CD4-positive, alpha-beta T cell (primary cell): ENCODE results near the gene ANKFN1. TPM values are rescaled to one million over a fixed set of nuclear protein-coding genes. Genes with fewer than 3 reads are reported as not detected.

Source experiments
- ATAC-seq: fragments of 200-7000 bp; cut with Tn5 transposase; one replicate; pipeline ENCODE4 v1.10.0; 2022; ENCODE audit warnings: mild to moderate bottlenecking; ENCODE audit not compliant: poor library complexity
- CTCF ChIA-PET: fragments of 350-600 bp; sonication (Branson Sonifier 250); formaldehyde crosslinking; loops from one replicate; lab custom pipeline; 2021; ENCODE audit warnings: antibody characterized with exemption, inconsistent platforms; lab: Charles Lee
- POLR2A ChIA-PET: fragments of 350-600 bp; sonication (Branson Sonifier 250); formaldehyde crosslinking; loops from one replicate; lab custom pipeline; 2021; ENCODE audit warnings: antibody characterized with exemption, inconsistent platforms; lab: Charles Lee
- DNase-seq, 14 experiments: peaks; one replicate each; pipeline ENCODE4 v3.0.0-alpha.2; 2013 to 2020; ENCODE audit warnings: mixed read lengths in 2 of 14
- H3K27ac ChIP-seq, 2 donors: one replicate each; pipeline versions ENCODE4 v1.5.1 to v1.7.0; 2013; ENCODE audit warnings: low read length in 2 of 2, low read depth in 1 of 2, mild to moderate bottlenecking in 1 of 2
- H3K27me3 ChIP-seq, 2 experiments: 1 replicate in 1 of 2; 2 replicates in 1 of 2; pipeline versions ENCODE4 v1.6.1 to v1.7.0; 2013; ENCODE audit warnings: low read length in 2 of 2, control low read depth in 1 of 2, mild to moderate bottlenecking in 1 of 2, moderate library complexity in 1 of 2; ENCODE audit not compliant: insufficient read depth in 2 of 2, control insufficient read depth in 1 of 2
- H3K36me3 ChIP-seq: one replicate; pipeline ENCODE4 v1.6.1; 2013; ENCODE audit warnings: low read length, control low read depth; ENCODE audit not compliant: insufficient read depth
- H3K4me1 ChIP-seq: one replicate; pipeline ENCODE4 v1.6.1; 2013; ENCODE audit warnings: low read length, control low read depth; ENCODE audit not compliant: insufficient read depth
- H3K4me3 ChIP-seq: one replicate; pipeline ENCODE4 v1.5.1; 2013; ENCODE audit warnings: mild to moderate bottlenecking, low read length, moderate library complexity
- H3K9me3 ChIP-seq, 2 experiments: 1 replicate in 1 of 2; 2 replicates in 1 of 2; pipeline versions ENCODE4 v1.6.1 to v1.7.0; 2013; ENCODE audit warnings: low read length in 2 of 2, mild to moderate bottlenecking in 2 of 2, control low read depth in 1 of 2, moderate library complexity in 1 of 2; ENCODE audit not compliant: control insufficient read depth in 1 of 2, insufficient read depth in 1 of 2
- H3K27ac Mint-ChIP-seq: one replicate; pipeline ENCODE4 v1.8.0; 2020; ENCODE audit warnings: mixed read lengths
- H3K27me3 Mint-ChIP-seq: one replicate; pipeline ENCODE4 v1.8.0; 2021; ENCODE audit warnings: mixed read lengths
- H3K36me3 Mint-ChIP-seq: one replicate; pipeline ENCODE4 v1.8.0; 2021; ENCODE audit warnings: low read depth, mixed read lengths
- H3K4me1 Mint-ChIP-seq: one replicate; pipeline ENCODE4 v1.8.0; 2021; ENCODE audit warnings: low read depth, mixed read lengths
- H3K4me3 Mint-ChIP-seq: one replicate; pipeline ENCODE4 v1.8.0; 2020; ENCODE audit warnings: mild to moderate bottlenecking, mixed read lengths
- H3K9me3 Mint-ChIP-seq: one replicate; pipeline ENCODE4 v1.8.0; 2020; ENCODE audit warnings: mixed read lengths
- CTCF ChIP-seq: fragments of 200-600 bp; IDR thresholded peaks from one replicate; pipeline ENCODE4 v1.8.0; 2022; ENCODE audit warnings: antibody characterized with exemption, mild to moderate bottlenecking
- intact Hi-C, 2 experiments: fragments of 100-400 bp; cut with DNase I in 1 of 2; cut with micrococcal nuclease in 1 of 2; formaldehyde crosslinking; loops; one replicate each; pipeline versions ENCODE4 v1.15.1 to v1.9.0; 2023 to 2025; cut with DNase I, micrococcal nuclease
- total RNA-seq, 174 experiments: library from RNA in 2 of 174; stranded (reverse) in 2 of 174; gene quantifications; one replicate each; pipeline ENCODE4 v1.2.3 and lab custom pipeline; 2021 to 2026

Gene ANKFN1
- total RNA-seq, 2 experiments from 2014 or later, result not detected

GRCh38 chr17:56445692-56446411 lies 292.6 kb downstream of the ANKFN1 start:
- POLR2A ChIA-PET, result no interaction called here
- no peak overlapping the region for H3K27ac Mint-ChIP-seq
- peaks cover 0 to 6% of the 10 kb centered on the region in 2 experiments for H3K27me3 ChIP-seq
- no peaks in the 10 kb centered on the region for H3K36me3 Mint-ChIP-seq
- no peaks in the 10 kb centered on the region for H3K9me3 ChIP-seq
- H3K27ac ChIP-seq, result no peak overlapping the region
- H3K4me3 Mint-ChIP-seq, result no peak overlapping the region
- DNase-seq (no peak), ATAC-seq (no peak)
- TF ChIP-seq CTCF, result no peak
- no peaks in the 10 kb centered on the region for H3K4me1 Mint-ChIP-seq
- H3K36me3 ChIP-seq, result no peaks in the 10 kb centered on the region
- no peaks in the 10 kb centered on the region for H3K27me3 Mint-ChIP-seq
- intact Hi-C loops, result no loop called here
- H3K4me1 ChIP-seq, result no peaks in the 10 kb centered on the region
- no peaks in the 10 kb centered on the region for H3K9me3 Mint-ChIP-seq
- CTCF ChIA-PET, result no interaction called here
- no peak overlapping the region for H3K4me3 ChIP-seq

GRCh38 chr17:56447171-56447570 lies 293.9 kb downstream of the ANKFN1 start:
- H3K4me1 ChIP-seq, result no peaks in the 10 kb centered on the region
- Mint-ChIP-seq H3K4me3 (no peak overlapping the region), H3K27ac (no peak overlapping the region), H3K27me3 (no peaks in the 10 kb centered on the region), H3K36me3 (no peaks in the 10 kb centered on the region), H3K4me1 (no peaks in the 10 kb centered on the region), H3K9me3 (no peaks in the 10 kb centered on the region)
- peaks cover 0 to 6% of the 10 kb centered on the region in 2 experiments for H3K27me3 ChIP-seq
- H3K4me3 ChIP-seq, result no peak overlapping the region
- ChIA-PET POLR2A (no interaction called here), CTCF (no interaction called here)
- DNase-seq (no peak), ATAC-seq (no peak)
- H3K36me3 ChIP-seq, result no peaks in the 10 kb centered on the region
- no peak for TF ChIP-seq CTCF
- H3K27ac ChIP-seq, result no peak overlapping the region
- no peaks in the 10 kb centered on the region for H3K9me3 ChIP-seq
- intact Hi-C loops, result no loop called here

GRCh38 chr17:56448371-56448770 lies 295.1 kb downstream of the ANKFN1 start:
- ChIA-PET POLR2A (no interaction called here), CTCF (no interaction called here)
- Mint-ChIP-seq H3K27me3 (no peaks in the 10 kb centered on the region), H3K4me1 (no peaks in the 10 kb centered on the region), H3K27ac (no peak overlapping the region), H3K9me3 (no peaks in the 10 kb centered on the region), H3K4me3 (no peak overlapping the region), H3K36me3 (no peaks in the 10 kb centered on the region)
- DNase-seq (no peak), ATAC-seq (no peak)
- no peaks in the 10 kb centered on the region for H3K36me3 ChIP-seq
- no peaks in the 10 kb centered on the region for H3K4me1 ChIP-seq
- TF ChIP-seq CTCF, result no peak
- H3K9me3 ChIP-seq, result no peaks in the 10 kb centered on the region
- H3K27me3 ChIP-seq, result no peaks in the 10 kb centered on the region
- no peak overlapping the region for H3K27ac ChIP-seq
- intact Hi-C loops, result no loop called here
- no peak overlapping the region for H3K4me3 ChIP-seq
